Umbilical cord (tissue), 2 donors: ENCODE measurements around the gene PLCG1. TPM values are rescaled to one million over a fixed set of nuclear protein-coding genes. Genes with fewer than 3 reads are reported as not detected.

Source experiments
- DNase-seq: peaks from one replicate; pipeline ENCODE4 v3.0.0-alpha.2; 2015; ENCODE audit warnings: low spot score
- total RNA-seq: library from RNA; depleted of rRNA; stranded (reverse); fragments of >200 nt; gene quantifications from one replicate; pipeline ENCODE4 v1.2.3, GENCODE V29; 2014; ENCODE audit warnings: low replicate concordance; ENCODE audit not compliant: insufficient read depth

Gene PLCG1
- total RNA-seq, 1 donor from 2014 or later: 39.5 TPM

DNA sequence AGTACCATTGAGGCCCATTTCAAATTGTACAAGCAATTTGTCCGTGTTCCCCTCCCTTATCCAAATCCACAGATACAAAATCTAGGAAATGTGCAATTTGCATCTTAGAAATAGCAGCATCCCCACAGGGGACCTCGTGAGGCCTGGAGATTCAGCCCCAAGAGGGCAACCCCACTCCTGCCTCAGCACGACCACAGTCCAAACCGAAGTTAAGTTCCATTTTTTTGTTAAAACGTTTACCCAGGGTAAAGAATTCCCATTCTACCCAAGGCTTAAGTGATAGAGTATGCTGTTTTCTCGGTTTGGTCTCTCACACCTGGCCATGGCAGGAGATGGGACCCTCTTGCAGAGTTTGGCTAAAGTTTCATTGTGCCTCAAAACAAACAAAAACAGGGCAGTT is 41.2 kb downstream of the PLCG1 start:
- no peak for DNase-seq

DNA sequence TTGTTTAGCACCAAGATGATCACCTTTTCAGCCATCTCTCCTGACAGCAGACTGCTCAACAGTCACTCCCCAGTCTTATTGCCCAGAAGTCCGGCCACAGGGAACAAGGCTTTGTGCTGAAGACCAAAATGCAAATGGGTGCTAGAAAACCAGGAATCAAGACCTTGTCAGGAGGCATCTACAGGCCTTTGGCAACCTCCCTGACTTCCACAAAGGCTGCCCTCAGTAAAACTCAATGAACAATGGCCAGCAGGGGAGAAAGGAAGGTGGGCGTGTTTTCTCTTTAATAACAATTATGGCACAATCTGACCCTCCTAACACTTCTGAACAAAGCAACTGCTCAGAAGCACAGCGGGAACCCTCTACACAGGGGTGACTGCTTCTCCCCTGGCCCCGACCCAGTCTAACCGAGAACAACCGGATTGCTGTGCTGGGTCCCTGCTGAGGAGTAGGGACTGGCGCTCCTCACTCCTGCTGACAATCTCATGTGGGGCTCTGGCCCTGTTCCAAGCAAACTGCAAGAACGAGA is 41.6 kb downstream of the PLCG1 start:
- no peak for DNase-seq

DNA sequence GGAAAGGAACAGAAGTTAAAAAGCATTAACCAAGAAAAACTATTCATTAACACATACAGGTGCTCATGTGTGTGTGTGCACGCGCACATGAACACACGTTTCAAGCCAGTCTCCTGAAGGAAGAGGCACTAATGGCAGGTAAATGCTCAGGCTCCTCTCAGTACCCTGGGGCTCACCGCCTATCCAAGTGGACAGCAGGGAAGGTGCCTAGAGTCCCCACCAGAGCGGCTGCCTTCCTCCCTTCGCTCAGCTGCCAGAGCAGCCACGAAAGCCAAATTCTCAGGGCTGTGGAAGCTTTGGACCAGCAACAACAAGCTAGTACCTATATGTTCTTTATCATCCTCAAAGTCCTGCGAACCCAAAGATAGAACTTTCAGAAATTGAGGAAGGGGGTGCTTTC is 42.6 kb downstream of the PLCG1 start:
- DNase-seq: no peak

GRCh38 chr20:41180599-41181333 is 43.4 kb downstream of the PLCG1 start:
- no peak for DNase-seq

GRCh38 chr20:41181567-41181966 is 44.2 kb downstream of the PLCG1 start:
- DNase-seq: no peak

GRCh38 chr20:41182296-41183212 is 45.2 kb downstream of the PLCG1 start:
- no peak for DNase-seq

DNA sequence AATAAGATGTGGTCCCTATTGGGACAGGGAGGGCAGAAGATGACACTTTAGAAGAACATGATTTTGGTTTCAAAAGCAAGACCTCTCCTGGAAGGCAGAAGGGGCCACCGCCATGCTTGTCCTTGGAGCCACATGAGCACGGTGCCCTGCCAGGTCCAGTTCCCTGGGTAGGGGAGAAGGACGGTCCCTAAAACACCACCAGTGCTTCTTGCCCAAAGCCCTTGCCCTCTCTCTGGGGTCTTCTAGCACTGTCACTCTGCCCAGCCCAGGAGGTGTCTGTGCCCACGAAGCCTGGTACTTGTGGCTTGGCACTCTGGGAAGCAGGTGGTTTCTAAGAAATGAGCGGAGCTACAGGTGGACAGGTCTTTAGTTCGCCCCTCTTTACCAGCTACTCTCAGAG is 46.0 kb downstream of the PLCG1 start:
- DNase-seq: no peak

GRCh38 chr20:41183831-41184230 is 46.5 kb downstream of the PLCG1 start:
- no peak for DNase-seq

GRCh38 chr20:41185013-41185757 is 47.8 kb downstream of the PLCG1 start:
- no peak for DNase-seq

- no peak for DNase-seq
Measured at GRCh38 chr20:41187668-41188067, 50.3 kb downstream of the PLCG1 start.

- DNase-seq: no peak
Measured at GRCh38 chr20:41191562-41192500, 54.5 kb downstream of the PLCG1 start.

DNA sequence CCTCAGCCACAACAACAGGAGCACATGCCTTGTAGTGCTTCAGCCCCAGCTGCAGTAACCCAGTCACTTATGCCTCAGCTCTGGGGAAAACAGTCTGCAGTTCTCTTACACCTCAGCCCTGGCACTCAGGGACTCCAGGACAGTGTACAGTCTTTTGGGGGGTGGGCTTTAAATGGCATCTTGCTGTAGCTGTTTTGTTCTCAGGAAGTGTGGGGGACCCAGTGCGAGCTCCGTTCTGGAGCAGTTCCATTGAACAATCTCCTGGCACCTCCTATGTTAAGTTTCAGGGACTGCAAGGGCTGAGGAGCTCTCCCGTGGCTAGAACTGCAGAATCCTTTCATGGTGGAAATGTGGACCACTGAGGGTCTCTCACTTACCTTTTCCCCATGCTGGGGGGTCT is 55.2 kb downstream of the PLCG1 start:
- DNase-seq: no peak

DNA sequence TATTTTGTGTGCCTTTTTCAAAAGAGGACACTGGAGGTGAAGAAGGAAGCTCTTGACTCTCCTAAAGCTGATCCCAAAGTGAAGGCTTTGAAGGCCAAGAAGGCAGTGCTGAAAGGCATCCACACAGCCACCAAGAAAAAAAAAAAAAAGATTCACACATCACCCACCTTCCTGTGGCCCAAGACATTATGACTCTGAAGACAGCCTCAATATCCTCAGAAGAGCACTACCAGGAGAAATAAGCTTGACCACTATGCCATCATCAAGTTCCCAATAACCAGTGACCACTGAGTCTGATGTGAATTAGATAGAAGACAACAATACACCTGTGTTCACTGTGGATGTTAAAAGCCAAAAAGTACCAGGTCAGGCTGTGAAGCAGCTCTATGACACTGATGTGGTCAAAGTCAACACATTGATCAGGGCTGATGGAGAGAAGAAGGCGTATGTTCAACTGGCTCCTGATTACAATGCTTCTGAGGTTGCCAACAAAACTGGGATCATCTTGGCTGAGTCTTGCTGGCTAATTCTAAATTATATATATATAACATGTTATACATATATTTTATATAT is 59.4 kb downstream of the PLCG1 start:
- no peak for DNase-seq

DNA sequence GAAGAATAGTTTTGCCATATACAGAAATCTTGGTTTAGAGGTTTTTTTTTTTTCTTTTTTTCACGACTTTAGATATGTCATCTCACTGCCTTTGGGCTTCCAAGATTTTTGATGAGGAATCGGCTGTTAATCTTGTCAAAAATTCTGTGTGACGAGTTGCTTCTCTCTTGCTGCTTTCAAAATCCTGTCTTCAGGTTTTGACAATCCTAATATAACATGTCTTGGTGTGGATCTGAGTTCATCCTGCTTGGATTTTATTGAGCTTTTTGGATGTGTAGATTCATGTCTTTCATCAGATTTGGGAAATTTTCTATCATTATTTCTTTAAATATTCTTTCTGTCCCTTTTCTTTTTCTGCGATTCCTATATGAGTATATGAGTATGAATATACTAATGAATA is 61.1 kb downstream of the PLCG1 start:
- no peak for DNase-seq

DNA sequence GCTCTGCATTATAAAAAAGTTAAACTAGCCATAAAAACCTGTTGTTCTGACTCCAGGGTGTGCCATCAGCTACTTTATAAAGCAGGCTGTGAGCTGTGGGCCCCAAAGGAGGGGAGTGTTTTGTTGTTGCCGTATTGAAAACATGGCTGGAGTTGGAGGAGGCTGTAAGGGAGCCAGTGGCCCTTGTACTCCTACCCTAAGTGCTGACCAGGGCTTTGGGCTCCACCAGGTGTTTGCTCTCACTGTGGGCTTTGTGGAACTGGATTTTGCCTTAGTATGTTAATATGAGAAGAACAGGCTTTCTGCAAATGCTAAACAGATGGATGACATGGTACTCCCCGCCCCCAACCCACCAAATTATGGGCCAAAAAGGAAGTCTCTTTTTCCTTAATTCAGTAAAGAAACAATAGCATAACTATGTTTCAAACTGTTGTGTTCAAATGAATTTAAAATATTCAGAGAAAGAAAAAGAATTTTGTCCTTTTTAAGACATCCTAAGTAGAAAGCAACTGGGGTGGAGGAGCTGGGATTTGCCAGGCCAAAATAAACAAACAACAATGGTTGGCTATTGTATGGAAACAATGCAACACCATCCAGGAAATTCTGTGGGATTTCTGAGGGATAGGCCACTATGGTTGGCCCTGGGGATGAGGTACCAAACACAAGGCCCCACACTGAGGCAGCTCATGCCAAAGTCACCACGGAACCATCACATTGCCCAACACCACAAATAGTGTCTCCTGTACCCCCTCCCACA is 63.3 kb downstream of the PLCG1 start:
- no peak for DNase-seq

DNA sequence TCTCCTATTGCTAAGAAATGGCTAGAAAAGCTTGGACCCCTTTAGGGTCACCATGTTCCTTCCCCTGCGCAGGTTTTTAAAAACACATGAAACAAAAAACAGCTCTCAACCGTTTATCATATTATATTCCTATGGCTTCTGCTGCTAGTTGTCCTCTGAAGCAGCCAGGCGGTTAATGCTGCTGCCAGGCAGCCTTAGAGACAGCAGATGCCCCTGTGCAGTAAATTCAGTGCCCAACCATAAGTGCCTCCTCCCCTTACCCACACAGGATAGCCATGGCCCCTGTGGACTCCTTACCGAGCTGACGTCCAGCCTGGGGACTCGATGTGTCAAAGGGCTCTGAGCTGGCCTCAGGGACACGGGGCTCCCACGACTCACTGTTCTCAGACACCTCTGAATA is 64.4 kb downstream of the PLCG1 start:
- DNase-seq: no peak

- no peak for DNase-seq
Measured at GRCh38 chr20:41202426-41202825, 65.1 kb downstream of the PLCG1 start.

GRCh38 chr20:41203660-41204059 is 66.3 kb downstream of the PLCG1 start:
- DNase-seq: no peak
